Mesodermal cell (in vitro differentiated cells): ENCODE measurements around the gene THRB.
"Not testable (repeated sequence)": the region's sequence is repeated elsewhere in the genome, so short reads cannot be mapped to it uniquely, and the experiment has no call there.

Experiments
- H3K27ac ChIP-seq: 2 replicates; pipeline ENCODE4 v1.7.0; 2013; ENCODE audit warnings: mild to moderate bottlenecking, low read depth, low read length, moderate library complexity; ENCODE audit not compliant: severe bottlenecking
- H3K36me3 ChIP-seq: 2 replicates; pipeline ENCODE4 v1.7.1; 2013; ENCODE audit warnings: mild to moderate bottlenecking, low read length, moderate library complexity; ENCODE audit not compliant: control insufficient read depth, insufficient read depth
- H3K4me1 ChIP-seq: one replicate; pipeline ENCODE4 v1.7.1; 2013; ENCODE audit warnings: mild to moderate bottlenecking, low read length; ENCODE audit not compliant: insufficient read depth, control insufficient read depth, poor library complexity, severe bottlenecking
- H3K4me3 ChIP-seq: 2 replicates; pipeline ENCODE4 v1.7.0; 2013; ENCODE audit warnings: low read length, control low read depth, mild to moderate bottlenecking; ENCODE audit not compliant: insufficient read depth, poor library complexity, severe bottlenecking; ENCODE audit errors: extremely low read depth
- H3K9me3 ChIP-seq: 2 replicates; pipeline ENCODE4 v1.7.1; 2013; ENCODE audit warnings: mild to moderate bottlenecking, low read length, moderate library complexity; ENCODE audit not compliant: control insufficient read depth
- whole genome bisulfite sequencing, 2 experiments: methylation state at CpG; one replicate each; pipeline ENCODE4 v1.1.5; 2013; ENCODE audit warnings: missing lambda C conversion rate in 2 of 2; ENCODE audit not compliant: insufficient coverage in 2 of 2; 5-methylcytosine and 5-hydroxymethylcytosine counted together

THRB gene

GRCh38 chr3:24420829-24421228 is 73.8 kb downstream of the THRB start:
- not testable (repeated sequence) for H3K36me3 ChIP-seq, H3K9me3 ChIP-seq, H3K4me3 ChIP-seq, H3K27ac ChIP-seq, H3K4me1 ChIP-seq
- no CpG with 5 or more reads among the region's 1 CpG for WGBS, 2 experiments

DNA sequence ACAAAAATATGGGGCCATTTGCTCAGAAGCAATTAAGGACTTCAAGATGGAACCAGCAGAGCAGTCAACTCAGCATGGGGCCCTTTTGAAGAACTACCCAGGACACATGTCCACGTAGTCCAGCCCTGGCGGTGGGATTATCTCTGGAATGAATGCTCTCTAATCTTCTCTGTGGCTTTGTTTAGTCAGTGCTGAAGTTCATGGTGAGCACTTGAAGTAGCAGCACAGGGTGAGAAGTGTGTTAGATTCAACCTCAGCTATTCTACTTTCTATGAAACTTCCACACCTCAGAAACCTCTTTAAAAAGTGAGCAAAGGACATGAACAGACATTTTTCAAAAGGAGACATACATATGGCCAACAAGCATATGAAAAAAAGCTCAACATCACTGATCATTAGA is 74.4 kb downstream of the THRB start:
- no peaks in the 10 kb centered on the region for H3K36me3 ChIP-seq
- no peak overlapping the region for H3K4me3 ChIP-seq
- WGBS, 2 experiments = 82 to 85% methylated on average over 2 of the region's 2 CpGs
- no peaks in the 10 kb centered on the region for H3K4me1 ChIP-seq
- H3K27ac ChIP-seq = no peak overlapping the region
- no peaks in the 10 kb centered on the region for H3K9me3 ChIP-seq

- WGBS, 2 experiments = 88% methylated on average over 1 of the region's 3 CpGs; no CpG with 5 or more reads in 1 of the 2 experiments
- Histone ChIP-seq H3K36me3 (no peaks in the 10 kb centered on the region), H3K4me1 (no peaks in the 10 kb centered on the region), H3K4me3 (no peak overlapping the region), H3K27ac (no peak overlapping the region), H3K9me3 (no peaks in the 10 kb centered on the region)
Measured at GRCh38 chr3:24419067-24419791, 75.4 kb downstream of the THRB start.

DNA sequence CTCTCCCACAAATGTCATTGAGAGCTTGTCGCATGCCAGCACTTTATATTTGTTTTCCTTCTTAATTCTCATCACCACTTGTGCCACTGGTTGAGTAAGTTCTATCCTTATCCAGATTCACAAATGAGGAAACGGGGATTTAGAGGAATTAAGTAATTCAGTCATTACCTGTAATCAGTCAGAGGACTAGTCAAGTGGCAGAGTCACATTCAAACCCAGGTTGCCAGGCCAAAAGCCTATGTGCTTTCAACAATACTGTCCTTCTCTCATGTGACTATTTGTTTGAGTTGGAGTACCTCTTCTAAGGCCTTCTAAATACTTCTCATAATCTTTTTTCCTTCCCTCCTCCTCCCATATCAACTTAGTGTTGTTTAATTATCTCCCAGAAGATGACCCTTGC is 76.9 kb downstream of the THRB start:
- H3K36me3 ChIP-seq = no peaks in the 10 kb centered on the region
- WGBS, 2 experiments = 93% methylated on average over 2 of the region's 2 CpGs; no CpG with 5 or more reads in 1 of the 2 experiments
- H3K9me3 ChIP-seq = no peaks in the 10 kb centered on the region
- H3K4me1 ChIP-seq = no peaks in the 10 kb centered on the region
- no peak overlapping the region for H3K4me3 ChIP-seq
- H3K27ac ChIP-seq = no peak overlapping the region

- no peaks in the 10 kb centered on the region for H3K36me3 ChIP-seq
- H3K4me3 ChIP-seq = no peak overlapping the region
- WGBS, 2 experiments = 94 to 97% methylated on average over 3 to 4 of the region's 4 CpGs
- H3K4me1 ChIP-seq = no peaks in the 10 kb centered on the region
- H3K9me3 ChIP-seq = no peaks in the 10 kb centered on the region
- no peak overlapping the region for H3K27ac ChIP-seq
Measured at GRCh38 chr3:24416224-24416623, 78.4 kb downstream of the THRB start.

DNA sequence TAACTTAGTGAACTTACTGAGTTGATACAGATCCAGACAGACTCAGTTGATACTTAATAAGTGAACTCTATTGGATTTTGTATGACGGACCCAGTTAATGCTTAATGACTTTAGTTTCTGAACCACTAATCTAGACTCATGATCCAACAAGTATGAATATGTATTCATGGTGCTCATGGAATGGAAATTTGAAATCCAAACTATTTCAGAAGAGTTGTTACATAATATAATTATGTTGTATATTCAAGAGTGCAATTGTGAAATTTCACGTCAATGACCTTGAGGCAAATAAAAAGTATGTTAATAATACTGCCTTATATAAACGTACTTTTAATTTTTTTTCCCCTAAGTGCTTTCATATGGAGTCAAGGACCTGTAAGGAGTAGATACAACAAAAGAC is 78.8 kb downstream of the THRB start:
- Histone ChIP-seq H3K4me3 (no peak overlapping the region), H3K36me3 (no peaks in the 10 kb centered on the region), H3K4me1 (no peaks in the 10 kb centered on the region), H3K9me3 (no peaks in the 10 kb centered on the region), H3K27ac (no peak overlapping the region)
- WGBS, 2 experiments = no CpG with 5 or more reads among the region's 3 CpGs

DNA sequence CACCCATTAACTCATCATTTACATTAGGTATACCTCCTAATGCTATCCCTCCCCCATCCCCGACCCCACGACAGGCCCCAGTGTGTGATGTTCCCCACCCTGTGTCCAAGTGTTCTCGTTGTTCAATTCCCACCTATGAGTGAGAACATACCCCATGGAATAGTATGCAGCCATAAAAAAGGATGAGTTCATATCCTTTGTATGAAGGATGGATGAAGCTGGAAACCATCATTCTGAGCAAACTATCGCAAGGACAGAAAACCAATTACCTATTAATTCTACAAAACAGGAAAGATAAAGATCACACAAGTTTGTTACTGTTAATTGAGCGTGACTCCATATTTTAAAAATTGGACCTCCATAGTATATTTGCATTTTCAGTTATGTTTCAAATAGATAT is 81.0 kb downstream of the THRB start:
- H3K4me1 ChIP-seq, H3K4me3 ChIP-seq, H3K9me3 ChIP-seq, H3K36me3 ChIP-seq, H3K27ac ChIP-seq: not testable (repeated sequence)
- no CpG with 5 or more reads among the region's 5 CpGs for WGBS, 2 experiments

GRCh38 chr3:24410860-24411259 is 83.8 kb downstream of the THRB start:
- H3K9me3 ChIP-seq = no peaks in the 10 kb centered on the region
- no peaks in the 10 kb centered on the region for H3K4me1 ChIP-seq
- H3K27ac ChIP-seq = no peak overlapping the region
- no CpG with 5 or more reads among the region's 3 CpGs for WGBS, 2 experiments
- H3K36me3 ChIP-seq = no peaks in the 10 kb centered on the region
- H3K4me3 ChIP-seq = no peak overlapping the region

- H3K4me1 ChIP-seq = no peaks in the 10 kb centered on the region
- H3K36me3 ChIP-seq = no peaks in the 10 kb centered on the region
- H3K4me3 ChIP-seq = no peak overlapping the region
- no peak overlapping the region for H3K27ac ChIP-seq
- no peaks in the 10 kb centered on the region for H3K9me3 ChIP-seq
- WGBS, 2 experiments = 100% methylated on average over 1 to 2 of the region's 3 CpGs
Measured at GRCh38 chr3:24407980-24408680, 86.5 kb downstream of the THRB start.

DNA sequence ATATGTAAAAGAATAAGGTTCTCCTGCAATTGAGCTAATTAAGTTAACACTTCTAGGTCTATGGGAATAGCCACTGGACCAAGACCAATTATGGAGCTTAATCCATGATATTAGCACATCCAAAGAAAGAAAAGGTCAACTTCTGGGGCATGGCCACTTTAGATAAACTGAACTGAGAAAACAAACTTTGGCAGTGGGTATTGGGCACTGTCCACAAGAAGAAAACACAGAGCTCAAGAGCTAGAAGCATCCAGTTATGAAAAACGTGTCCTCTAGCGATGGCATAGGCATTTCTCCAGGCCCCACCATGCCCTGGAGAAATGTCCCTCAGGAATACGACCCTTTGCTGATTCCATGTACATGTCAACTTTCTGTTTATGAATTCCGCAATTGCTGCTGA is 87.8 kb downstream of the THRB start:
- Histone ChIP-seq H3K4me3 (no peak overlapping the region), H3K4me1 (no peaks in the 10 kb centered on the region), H3K27ac (no peak overlapping the region), H3K9me3 (no peaks in the 10 kb centered on the region), H3K36me3 (no peaks in the 10 kb centered on the region)
- WGBS, 2 experiments = 89 to 91% methylated on average over 3 to 4 of the region's 4 CpGs

DNA sequence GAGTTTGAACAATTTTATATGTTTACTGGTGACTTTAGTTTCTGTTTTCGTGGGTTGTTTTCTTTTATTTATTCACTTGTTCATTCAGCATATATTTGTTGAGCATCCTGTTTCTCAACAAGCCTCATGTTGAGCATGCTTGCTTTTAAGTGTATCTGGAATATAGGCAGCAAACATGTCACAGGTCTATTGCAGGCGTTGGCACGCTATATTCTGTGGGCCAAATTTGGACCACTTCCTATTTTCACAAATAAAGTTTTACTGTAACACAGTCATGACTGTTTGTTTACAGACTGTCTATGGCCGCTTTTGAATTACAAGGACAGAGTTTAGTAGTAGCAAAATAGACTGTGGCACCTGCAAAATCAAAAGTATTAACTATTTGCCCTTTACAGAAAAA is 89.6 kb downstream of the THRB start:
- 92% methylated on average over 2 of the region's 4 CpGs; no CpG with 5 or more reads in 1 of the 2 experiments for WGBS, 2 experiments
- no peak overlapping the region for H3K27ac ChIP-seq
- no peaks in the 10 kb centered on the region for H3K36me3 ChIP-seq
- no peak overlapping the region for H3K4me3 ChIP-seq
- no peaks in the 10 kb centered on the region for H3K4me1 ChIP-seq
- H3K9me3 ChIP-seq = no peaks in the 10 kb centered on the region
